ENCODE data around the gene PASK. TPM values are rescaled to one million over a fixed set of nuclear protein-coding genes. Genes with fewer than 3 reads are reported as not detected.

PASK gene
- total RNA-seq, 1 experiment from 2014 or later = 45.8 TPM

- POLR2A ChIA-PET = no interaction called here
- Histone ChIP-seq H3K79me2 (ENCODE audit: insufficient read depth, low read length) (peaks cover 8% of the 10 kb centered on the region; the same call in 1 of the 2 replicates), H3K27ac (ENCODE audit: low read depth, low read length) (no peak overlapping the region), H3K4me1 (ENCODE audit: control insufficient read depth in 1 of 2, insufficient read depth in 2 of 2, low read length in 2 of 2) (peaks cover 6 to 13% of the 10 kb centered on the region in 2 experiments; a peak in 2 of 4 replicates), H3K4me2 (ENCODE audit: low read length) (no peak overlapping the region), H3K9me3 (ENCODE audit: control insufficient read depth in 1 of 2, insufficient read depth in 1 of 2, low read depth in 1 of 2, low read length in 2 of 2) (no peaks in the 10 kb centered on the region), H3K9ac (ENCODE audit: low read length) (no peak overlapping the region), H3K27me3 (ENCODE audit: insufficient read depth, low read length) (no peaks in the 10 kb centered on the region), H3K36me3 (ENCODE audit: control insufficient read depth in 1 of 2, insufficient read depth in 2 of 2, low read length in 2 of 2) (peaks cover 0 to 2% of the 10 kb centered on the region in 2 experiments; a peak in 2 of 4 replicates), H2AFZ (ENCODE audit: low read depth, low read length, poor library complexity, severe bottlenecking) (no peak overlapping the region), H3K9me2 (ENCODE audit: insufficient read depth) (no peaks in the 10 kb centered on the region), H3K4me3 (replicated peaks in 1 of 2; ENCODE audit: low read depth in 1 of 2, low read length in 2 of 2) (no peak overlapping the region), H4K20me1 (ENCODE audit: insufficient read depth) (no peaks in the 10 kb centered on the region)
- no peak for ATAC-seq
- RAD21 ChIA-PET (ENCODE audit: low non-redundant PET in 1 of 2, low total read pairs in 2 of 2, uncharacterized antibody in 2 of 2, unreplicated experiment in 2 of 2) = no interaction called here
- no TSS peak for BruUV-seq (replicated peaks)
- intact Hi-C loops (cut with micrococcal nuclease) = no loop called here
- no peak for DNase-seq (ENCODE audit: low read depth, low spot score)
- CTCF ChIA-PET = no interaction called here
- TF ChIP-seq JUND (IDR thresholded peaks at IDR 0.05) (no peak), REST (IDR thresholded peaks at IDR 0.05; ENCODE audit: low read depth) (no peak), POLR2AphosphoS5 (IDR thresholded peaks at IDR 0.05; ENCODE audit: low read depth, low read length) (no peak), CTCF (IDR thresholded peaks at IDR 0.05 in 2 of 3, conservative IDR thresholded peaks at IDR 0.05 in 1 of 3; ENCODE audit: borderline replicate concordance in 1 of 3, insufficient read depth in 1 of 3, low read depth in 2 of 3, low read length in 2 of 3) (no peak), TCF7L2 (IDR thresholded peaks at IDR 0.05; ENCODE audit: borderline replicate concordance, extremely low read depth, insufficient read depth, insufficient read length) (no peak), SRF (IDR thresholded peaks at IDR 0.05; ENCODE audit: low read depth) (no peak)
Measured at GRCh38 chr2:241153616-241154015, 4.3 kb upstream of the PASK start.

Data from HCT116 (cell line).